Nephron (organoid): ENCODE measurements around the gene ZBTB44.
"Not testable (repeated sequence)": the region's sequence is repeated elsewhere in the genome, so short reads cannot be mapped to it uniquely, and the experiment has no call there.

Experiments used
- H3K27ac Mint-ChIP-seq, 3 experiments: 2 replicates each; pipeline ENCODE4 v1.8.0; 2020; ENCODE audit warnings: mixed read lengths in 3 of 3, mild to moderate bottlenecking in 2 of 3, moderate library complexity in 1 of 3
- H3K27me3 Mint-ChIP-seq: 2 replicates; pipeline ENCODE4 v1.8.0; 2021; ENCODE audit warnings: low read depth, mild to moderate bottlenecking, moderate library complexity, mixed read lengths
- H3K36me3 Mint-ChIP-seq: 2 replicates; pipeline ENCODE4 v1.8.0; 2020; ENCODE audit warnings: low read depth, mixed read lengths
- H3K4me1 Mint-ChIP-seq: 2 replicates; pipeline ENCODE4 v1.8.0; 2020; ENCODE audit warnings: mixed read lengths
- H3K4me3 Mint-ChIP-seq, 3 experiments: 2 replicates each; pipeline ENCODE4 v1.8.0; 2020; ENCODE audit warnings: mild to moderate bottlenecking in 3 of 3, mixed read lengths in 3 of 3, moderate library complexity in 2 of 3
- H3K9me3 Mint-ChIP-seq: 2 replicates; pipeline ENCODE4 v1.8.0; 2020; ENCODE audit warnings: mixed read lengths
- TF ChIP-seq, protein P1 (sequence below), 3 experiments: fragments of 200-600 bp; sonication (generic); IDR thresholded peaks; one replicate each; pipeline ENCODE4 v1.5.0; 2021; ENCODE audit warnings: antibody characterized with exemption in 3 of 3; ENCODE audit not compliant: unreplicated experiment in 3 of 3

The ZBTB44 gene

DNA sequence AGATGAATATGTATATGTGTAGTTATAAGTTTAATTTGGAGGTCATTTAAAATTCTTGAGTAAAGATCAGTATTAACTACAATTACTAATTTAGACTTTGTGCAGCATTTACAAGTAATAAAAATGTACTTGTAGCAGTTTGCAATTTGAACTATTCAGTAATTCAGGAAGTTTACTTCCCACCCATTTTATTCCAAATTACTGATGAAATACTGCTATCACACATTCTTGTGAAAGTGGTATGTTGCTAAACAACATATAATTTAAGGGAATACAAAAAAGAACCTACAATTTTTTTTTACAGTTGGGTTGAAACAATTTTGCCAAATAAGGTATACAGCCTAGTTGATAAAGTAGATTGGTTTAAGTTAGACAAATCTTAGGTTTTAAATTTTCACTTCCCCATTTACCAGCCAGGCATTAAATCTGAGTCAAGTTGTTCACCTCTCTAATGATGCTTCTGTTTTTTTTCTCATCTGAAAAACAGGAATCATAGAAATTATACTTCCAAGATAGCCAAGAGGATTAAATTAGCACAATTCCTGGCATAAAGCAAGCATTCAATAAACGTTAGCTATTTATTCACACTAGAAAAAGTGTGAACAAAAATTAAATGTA lies 45.3 kb downstream of the ZBTB44 start:
- no peak overlapping the region for H3K27ac Mint-ChIP-seq

DNA sequence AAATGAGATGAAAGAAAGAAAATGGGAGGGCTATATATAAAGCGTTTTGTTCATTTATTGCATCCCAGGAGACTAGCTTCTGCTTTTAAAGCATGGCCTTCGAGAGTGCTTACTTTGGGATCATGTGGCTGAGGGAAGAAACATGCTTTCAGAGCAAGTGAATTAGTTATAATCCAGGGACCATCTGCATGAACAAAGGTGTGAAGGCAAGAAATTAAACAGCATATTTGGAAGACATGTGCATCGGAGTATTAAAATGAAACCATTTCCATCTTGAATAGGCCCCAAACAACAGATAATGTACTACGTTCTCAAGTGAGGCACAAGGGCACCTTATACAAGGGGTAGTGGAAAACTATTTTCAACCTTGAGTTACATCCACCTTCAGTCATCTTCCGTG lies 51.4 kb downstream of the ZBTB44 start:
- H3K27me3 Mint-ChIP-seq, result no peaks in the 10 kb centered on the region
- TF ChIP-seq, protein P1, sequence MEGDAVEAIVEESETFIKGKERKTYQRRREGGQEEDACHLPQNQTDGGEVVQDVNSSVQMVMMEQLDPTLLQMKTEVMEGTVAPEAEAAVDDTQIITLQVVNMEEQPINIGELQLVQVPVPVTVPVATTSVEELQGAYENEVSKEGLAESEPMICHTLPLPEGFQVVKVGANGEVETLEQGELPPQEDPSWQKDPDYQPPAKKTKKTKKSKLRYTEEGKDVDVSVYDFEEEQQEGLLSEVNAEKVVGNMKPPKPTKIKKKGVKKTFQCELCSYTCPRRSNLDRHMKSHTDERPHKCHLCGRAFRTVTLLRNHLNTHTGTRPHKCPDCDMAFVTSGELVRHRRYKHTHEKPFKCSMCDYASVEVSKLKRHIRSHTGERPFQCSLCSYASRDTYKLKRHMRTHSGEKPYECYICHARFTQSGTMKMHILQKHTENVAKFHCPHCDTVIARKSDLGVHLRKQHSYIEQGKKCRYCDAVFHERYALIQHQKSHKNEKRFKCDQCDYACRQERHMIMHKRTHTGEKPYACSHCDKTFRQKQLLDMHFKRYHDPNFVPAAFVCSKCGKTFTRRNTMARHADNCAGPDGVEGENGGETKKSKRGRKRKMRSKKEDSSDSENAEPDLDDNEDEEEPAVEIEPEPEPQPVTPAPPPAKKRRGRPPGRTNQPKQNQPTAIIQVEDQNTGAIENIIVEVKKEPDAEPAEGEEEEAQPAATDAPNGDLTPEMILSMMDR (IDR thresholded peaks at IDR 0.05; ENCODE audit: unreplicated experiment in 3 of 3), result no peak
- no peak overlapping the region for H3K27ac Mint-ChIP-seq
- peaks cover 64% of the 10 kb centered on the region for H3K36me3 Mint-ChIP-seq
- no peaks in the 10 kb centered on the region for H3K4me1 Mint-ChIP-seq
- H3K4me3 Mint-ChIP-seq, result no peak overlapping the region
- peaks cover 14% of the 10 kb centered on the region for H3K9me3 Mint-ChIP-seq

More for the DNA sequence above, 45.3 kb downstream of the ZBTB44 start:
- TF ChIP-seq, protein P1 (IDR thresholded peaks at IDR 0.05; ENCODE audit: unreplicated experiment in 3 of 3), result no peak
- no peak overlapping the region for H3K4me3 Mint-ChIP-seq
- H3K27me3 Mint-ChIP-seq, result no peaks in the 10 kb centered on the region
- no peaks in the 10 kb centered on the region for H3K9me3 Mint-ChIP-seq
- H3K4me1 Mint-ChIP-seq, result no peaks in the 10 kb centered on the region
- H3K36me3 Mint-ChIP-seq, result peaks cover 42% of the 10 kb centered on the region

DNA sequence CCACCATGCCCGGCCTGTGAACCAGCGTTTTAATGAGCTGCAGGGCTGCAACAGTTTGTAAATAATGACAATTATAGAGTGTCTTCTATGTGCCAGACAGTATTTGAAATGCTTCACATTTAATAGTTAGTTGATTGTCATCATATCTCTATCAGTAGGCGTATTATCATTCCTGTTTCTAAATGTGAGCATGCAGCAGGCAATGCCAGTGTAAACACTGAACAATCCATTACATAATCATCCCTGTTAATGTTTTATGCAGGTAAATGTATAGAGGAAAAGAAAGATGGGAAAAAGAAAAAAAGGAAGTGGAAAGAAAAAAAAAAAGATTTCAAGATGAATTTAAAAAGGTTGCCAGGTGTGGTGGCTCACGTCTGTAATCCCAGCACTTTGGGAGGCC lies 52.3 kb downstream of the ZBTB44 start:
- Mint-ChIP-seq H3K27ac (peak overlapping the region in 1 of 3 experiments; percentile 12), H3K4me3 (no peak overlapping the region), H3K4me1 (no peaks in the 10 kb centered on the region), H3K9me3 (peaks cover 22% of the 10 kb centered on the region), H3K36me3 (peaks cover 68% of the 10 kb centered on the region), H3K27me3 (no peaks in the 10 kb centered on the region)
- TF ChIP-seq, protein P1 (IDR thresholded peaks at IDR 0.05; ENCODE audit: unreplicated experiment in 3 of 3), result no peak

DNA sequence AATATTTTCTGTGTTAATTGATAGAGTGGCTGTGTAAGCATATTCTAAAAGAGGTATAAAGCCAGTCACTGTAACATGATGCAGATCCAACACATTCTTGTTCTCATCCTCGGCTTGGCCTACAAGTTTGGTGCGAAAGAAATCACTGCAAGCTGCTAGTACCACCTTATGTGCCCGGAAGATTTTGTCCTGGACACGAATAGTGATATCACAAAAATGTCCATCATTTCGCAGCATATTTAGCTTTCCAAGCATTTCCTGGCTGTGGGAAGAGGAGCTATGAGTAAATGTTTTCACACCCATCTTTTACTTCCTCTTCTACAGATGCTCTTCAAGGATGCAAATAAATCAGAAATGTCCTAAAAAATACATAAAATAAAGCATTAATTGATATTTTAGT lies 53.1 kb downstream of the ZBTB44 start:
- Mint-ChIP-seq H3K36me3 (peaks cover 75% of the 10 kb centered on the region), H3K27me3 (no peaks in the 10 kb centered on the region), H3K27ac (no peak overlapping the region), H3K9me3 (peaks cover 28% of the 10 kb centered on the region), H3K4me3 (no peak overlapping the region), H3K4me1 (no peaks in the 10 kb centered on the region)
- TF ChIP-seq, protein P1 (IDR thresholded peaks at IDR 0.05; ENCODE audit: unreplicated experiment in 3 of 3), result no peak

DNA sequence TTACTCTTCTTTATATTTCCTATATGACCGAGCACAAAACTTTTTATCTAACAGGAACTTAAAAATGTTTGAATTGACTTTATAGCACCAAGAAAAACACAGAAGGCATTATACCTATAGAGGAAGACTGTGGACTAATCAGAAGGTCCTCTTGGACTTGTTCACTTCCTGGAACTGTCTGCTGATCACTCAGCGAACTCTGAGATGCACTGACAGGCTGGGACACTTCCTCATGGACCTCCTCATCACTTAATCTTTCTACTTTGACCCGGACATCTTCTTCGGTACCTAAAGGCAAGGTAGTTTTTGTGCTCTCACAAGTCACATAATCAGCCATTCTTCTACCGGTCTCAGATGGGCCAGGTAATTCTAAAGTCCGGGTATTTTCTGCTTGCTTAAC lies 54.0 kb downstream of the ZBTB44 start:
- Mint-ChIP-seq H3K4me3 (no peak overlapping the region), H3K27ac (no peak overlapping the region), H3K36me3 (peaks cover 76% of the 10 kb centered on the region), H3K4me1 (no peaks in the 10 kb centered on the region), H3K9me3 (peaks cover 33% of the 10 kb centered on the region), H3K27me3 (no peaks in the 10 kb centered on the region)
- TF ChIP-seq, protein P1 (IDR thresholded peaks at IDR 0.05; ENCODE audit: unreplicated experiment in 3 of 3), result no peak

DNA sequence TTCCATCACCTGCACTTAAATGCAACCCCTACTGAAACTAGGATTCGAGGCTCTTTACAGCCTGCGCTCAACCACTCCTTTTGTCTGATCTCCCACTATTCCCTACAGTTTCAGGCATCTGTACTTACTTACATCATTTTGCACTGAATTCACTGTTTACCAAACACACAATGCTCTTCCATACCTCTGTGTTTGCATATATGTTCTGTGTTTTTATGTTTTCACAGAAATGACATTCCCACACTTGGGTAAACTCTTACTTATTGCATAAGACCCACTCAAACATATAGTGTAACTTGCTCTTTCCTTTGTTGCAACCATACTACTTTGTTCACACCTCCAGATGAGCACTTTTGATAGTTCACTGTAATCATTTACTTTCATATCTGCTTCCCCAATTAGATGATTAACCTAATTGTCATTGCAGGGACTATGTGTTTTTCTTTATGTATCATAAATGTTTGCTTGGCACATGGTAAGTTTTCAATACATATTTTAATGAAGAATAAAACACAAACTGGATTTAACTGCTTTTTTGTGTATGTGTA lies 54.6 kb downstream of the ZBTB44 start:
- H3K4me1 Mint-ChIP-seq, result no peaks in the 10 kb centered on the region
- peaks cover 79% of the 10 kb centered on the region for H3K36me3 Mint-ChIP-seq
- no peak overlapping the region for H3K4me3 Mint-ChIP-seq
- TF ChIP-seq, protein P1 (IDR thresholded peaks at IDR 0.05; ENCODE audit: unreplicated experiment in 3 of 3), result no peak
- peaks cover 39% of the 10 kb centered on the region for H3K9me3 Mint-ChIP-seq
- H3K27ac Mint-ChIP-seq, result no peak overlapping the region
- H3K27me3 Mint-ChIP-seq, result no peaks in the 10 kb centered on the region

DNA sequence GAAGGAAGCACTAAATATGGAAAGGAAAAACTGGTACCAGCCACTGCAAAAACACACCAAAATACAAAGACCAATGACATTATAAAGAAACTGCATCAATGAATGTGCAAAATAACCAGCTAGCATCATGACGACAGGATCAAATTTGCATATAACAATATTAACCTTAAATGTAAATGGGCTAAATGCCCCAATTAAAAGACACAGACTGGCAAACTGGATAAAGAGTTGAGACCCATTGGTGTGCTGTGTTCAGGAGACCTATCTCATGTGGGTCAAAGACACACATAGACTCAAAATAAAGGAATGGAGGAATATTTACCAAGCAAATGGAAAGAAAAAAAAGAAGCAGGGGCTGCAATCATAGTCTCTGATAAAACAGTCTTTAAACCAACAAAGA lies 63.0 kb downstream of the ZBTB44 start:
- not testable (repeated sequence) for H3K4me3 Mint-ChIP-seq, H3K27ac Mint-ChIP-seq, H3K27me3 Mint-ChIP-seq, H3K4me1 Mint-ChIP-seq
- Mint-ChIP-seq H3K36me3 (peaks cover 60% of the 10 kb centered on the region), H3K9me3 (peaks cover 42% of the 10 kb centered on the region)

DNA sequence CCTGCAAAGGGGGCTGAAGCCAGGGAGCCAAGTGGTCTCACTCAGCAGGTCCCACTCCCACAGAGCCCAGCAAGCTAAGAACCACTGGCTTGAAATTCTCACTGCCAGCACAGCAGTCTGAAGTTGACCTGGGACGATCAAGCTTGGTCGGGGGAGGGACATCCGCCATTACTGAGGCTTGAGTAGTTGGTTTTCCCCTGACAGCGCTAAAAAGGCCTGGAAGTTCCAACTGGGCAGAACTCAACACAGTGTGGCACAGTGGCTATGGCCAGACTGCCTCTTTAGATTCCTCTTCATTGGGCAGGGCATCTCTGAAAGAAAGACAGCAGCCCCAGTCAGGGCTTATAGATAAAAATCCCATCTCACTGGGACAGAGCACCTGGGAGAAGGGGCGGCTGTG lies 64.8 kb downstream of the ZBTB44 start:
- not testable (repeated sequence) for H3K27me3 Mint-ChIP-seq, H3K4me3 Mint-ChIP-seq, H3K4me1 Mint-ChIP-seq, H3K27ac Mint-ChIP-seq
- H3K9me3 Mint-ChIP-seq, result peaks cover 27% of the 10 kb centered on the region
- H3K36me3 Mint-ChIP-seq, result peaks cover 46% of the 10 kb centered on the region
